ENCODE data around the gene ZKSCAN3. TPM values are rescaled to one million over a fixed set of nuclear protein-coding genes. Genes with fewer than 3 reads are reported as not detected.

ZKSCAN3 gene
- polyA plus RNA-seq, 1 donor (not counting 4 experiments of a cell fraction or from before 2014, with no cell fraction given): 3.1 TPM

DNA sequence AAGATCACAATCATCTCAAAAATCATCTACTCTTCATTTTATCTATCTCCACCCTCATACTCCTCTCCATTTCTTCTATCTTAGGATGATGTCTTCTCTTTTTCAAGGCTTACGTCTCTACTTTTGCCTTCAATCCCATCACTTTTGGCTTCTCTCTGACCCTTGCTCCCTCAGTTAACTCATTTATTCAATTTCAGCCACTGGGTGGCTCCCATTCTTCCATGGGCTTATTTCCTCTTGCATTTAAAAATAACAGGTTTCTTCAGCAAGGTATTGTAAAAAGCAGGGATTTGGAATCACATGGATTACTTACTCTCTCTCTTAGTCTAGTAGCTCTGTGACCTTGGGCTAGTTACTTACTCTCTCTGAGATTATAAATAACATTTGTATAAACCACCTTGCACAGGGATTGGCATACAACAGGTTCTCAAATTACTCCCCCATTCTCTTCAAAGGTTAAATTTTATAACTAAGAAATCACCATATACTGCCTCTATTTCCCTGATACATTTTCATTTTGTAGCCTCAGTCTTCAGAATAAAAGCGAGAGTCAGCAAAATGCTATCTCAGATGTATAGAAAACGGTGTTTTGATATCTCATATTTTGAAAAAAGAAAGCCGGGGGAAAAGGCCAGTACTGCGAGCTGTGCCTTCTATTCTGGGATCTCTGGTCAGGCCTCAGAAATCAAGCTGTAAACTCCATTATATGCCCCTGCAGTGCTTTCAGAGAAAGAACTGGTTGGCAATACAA, 44.3 kb downstream of the ZKSCAN3 start:
- no peak overlapping the region for H3K27ac ChIP-seq (ENCODE audit: control insufficient read depth, insufficient read depth, low read length)
- DNase-seq (ENCODE audit: low read depth, low spot score) (no peak), FAIRE-seq (no peak)
- H3K27me3 ChIP-seq (ENCODE audit: control insufficient read depth, extremely low read depth, insufficient read depth, low read length): no peaks in the 10 kb centered on the region
- H2AFZ ChIP-seq (ENCODE audit: control insufficient read depth, low read length): no peak overlapping the region
- no peak for TF ChIP-seq EZH2 (IDR thresholded peaks at IDR 0.05; ENCODE audit: low read length)
- TF ChIP-seq CTCF (optimal IDR thresholded peaks at IDR 0.05 in 1 of 3, IDR thresholded peaks at IDR 0.05 in 1 of 3, conservative IDR thresholded peaks at IDR 0.05 in 1 of 3; ENCODE audit: extremely low read depth in 1 of 3, insufficient read depth in 2 of 3, low read length in 3 of 3): peak; percentile 5 to 28 (median 17)
- H3K79me2 ChIP-seq (ENCODE audit: control insufficient read depth, insufficient read depth, low read length): peaks cover 27% of the 10 kb centered on the region
- H3K4me3 ChIP-seq (ENCODE audit: control insufficient read depth in 2 of 3, extremely low read depth in 1 of 3, insufficient read depth in 2 of 3, low read depth in 1 of 3, low read length in 3 of 3): no peak overlapping the region
- H3K9ac ChIP-seq (ENCODE audit: control insufficient read depth, extremely low read depth, insufficient read depth, low read length): no peak overlapping the region
- no peaks in the 10 kb centered on the region for H3K9me3 ChIP-seq (ENCODE audit: control insufficient read depth, low read depth, low read length)
- no peaks in the 10 kb centered on the region for H3K9me1 ChIP-seq (ENCODE audit: control insufficient read depth, extremely low read depth, insufficient read depth, low read length)
- peaks cover 7 to 11% of the 10 kb centered on the region in 2 experiments for H3K36me3 ChIP-seq (ENCODE audit: control insufficient read depth in 2 of 2, extremely low read depth in 1 of 2, insufficient read depth in 2 of 2, low read length in 2 of 2)
- H3K4me2 ChIP-seq (ENCODE audit: control insufficient read depth, extremely low read depth, insufficient read depth, low read depth, low read length): no peak overlapping the region
- dilution Hi-C loops (cut with MboI; ENCODE audit: extremely low pct_ligation_motif_present, low sequenced_read_pairs): no loop called here
- H4K20me1 ChIP-seq (ENCODE audit: control insufficient read depth, extremely low read depth, insufficient read depth, low read length): no peaks in the 10 kb centered on the region
- H3K4me1 ChIP-seq (ENCODE audit: control insufficient read depth, extremely low read depth, insufficient read depth, low read length): peaks cover 17% of the 10 kb centered on the region

DNA sequence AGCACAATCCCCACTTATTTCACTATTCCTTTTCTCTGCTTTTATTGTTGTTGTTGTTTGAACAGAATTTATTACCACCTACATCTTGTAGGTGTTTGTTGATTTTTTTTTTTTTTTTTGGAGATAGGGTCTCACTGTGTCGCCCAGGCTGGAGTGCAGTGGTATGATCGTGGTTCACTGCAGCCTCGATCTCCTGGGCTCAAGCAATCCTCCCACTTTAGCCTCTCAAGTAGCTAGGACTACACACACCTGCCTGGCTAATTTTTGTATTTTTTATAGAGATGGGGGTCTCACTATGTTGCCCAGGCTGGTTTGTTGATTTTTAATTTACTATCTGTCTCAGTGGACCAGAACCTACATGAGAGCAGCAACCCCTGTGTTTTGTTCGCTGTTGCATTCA, 46.2 kb downstream of the ZKSCAN3 start:
- peaks cover 4% of the 10 kb centered on the region in 2 experiments for H3K36me3 ChIP-seq (ENCODE audit: control insufficient read depth in 2 of 2, extremely low read depth in 1 of 2, insufficient read depth in 2 of 2, low read length in 2 of 2)
- peaks cover 31% of the 10 kb centered on the region for H3K79me2 ChIP-seq (ENCODE audit: control insufficient read depth, insufficient read depth, low read length)
- FAIRE-seq (no peak), DNase-seq (ENCODE audit: low read depth, low spot score) (no peak)
- no peaks in the 10 kb centered on the region for H4K20me1 ChIP-seq (ENCODE audit: control insufficient read depth, extremely low read depth, insufficient read depth, low read length)
- no peaks in the 10 kb centered on the region for H3K9me3 ChIP-seq (ENCODE audit: control insufficient read depth, low read depth, low read length)
- no peak overlapping the region for H3K27ac ChIP-seq (ENCODE audit: control insufficient read depth, insufficient read depth, low read length)
- H3K27me3 ChIP-seq (ENCODE audit: control insufficient read depth, extremely low read depth, insufficient read depth, low read length): no peaks in the 10 kb centered on the region
- no peak overlapping the region for H3K4me3 ChIP-seq (ENCODE audit: control insufficient read depth in 2 of 3, extremely low read depth in 1 of 3, insufficient read depth in 2 of 3, low read depth in 1 of 3, low read length in 3 of 3)
- H3K4me2 ChIP-seq (ENCODE audit: control insufficient read depth, extremely low read depth, insufficient read depth, low read depth, low read length): no peak overlapping the region
- H3K9me1 ChIP-seq (ENCODE audit: control insufficient read depth, extremely low read depth, insufficient read depth, low read length): no peaks in the 10 kb centered on the region
- dilution Hi-C loops (cut with MboI; ENCODE audit: extremely low pct_ligation_motif_present, low sequenced_read_pairs): no loop called here
- H3K4me1 ChIP-seq (ENCODE audit: control insufficient read depth, extremely low read depth, insufficient read depth, low read length): peaks cover 17% of the 10 kb centered on the region
- no peak overlapping the region for H2AFZ ChIP-seq (ENCODE audit: control insufficient read depth, low read length)
- H3K9ac ChIP-seq (ENCODE audit: control insufficient read depth, extremely low read depth, insufficient read depth, low read length): no peak overlapping the region
- TF ChIP-seq EZH2 (IDR thresholded peaks at IDR 0.05; ENCODE audit: low read length) (no peak), CTCF (optimal IDR thresholded peaks at IDR 0.05 in 1 of 3, IDR thresholded peaks at IDR 0.05 in 1 of 3, conservative IDR thresholded peaks at IDR 0.05 in 1 of 3; ENCODE audit: extremely low read depth in 1 of 3, insufficient read depth in 2 of 3, low read length in 3 of 3) (no peak)

Data from keratinocyte (primary cell).